ENCODE measurements around the gene HOXC11.

DNA sequence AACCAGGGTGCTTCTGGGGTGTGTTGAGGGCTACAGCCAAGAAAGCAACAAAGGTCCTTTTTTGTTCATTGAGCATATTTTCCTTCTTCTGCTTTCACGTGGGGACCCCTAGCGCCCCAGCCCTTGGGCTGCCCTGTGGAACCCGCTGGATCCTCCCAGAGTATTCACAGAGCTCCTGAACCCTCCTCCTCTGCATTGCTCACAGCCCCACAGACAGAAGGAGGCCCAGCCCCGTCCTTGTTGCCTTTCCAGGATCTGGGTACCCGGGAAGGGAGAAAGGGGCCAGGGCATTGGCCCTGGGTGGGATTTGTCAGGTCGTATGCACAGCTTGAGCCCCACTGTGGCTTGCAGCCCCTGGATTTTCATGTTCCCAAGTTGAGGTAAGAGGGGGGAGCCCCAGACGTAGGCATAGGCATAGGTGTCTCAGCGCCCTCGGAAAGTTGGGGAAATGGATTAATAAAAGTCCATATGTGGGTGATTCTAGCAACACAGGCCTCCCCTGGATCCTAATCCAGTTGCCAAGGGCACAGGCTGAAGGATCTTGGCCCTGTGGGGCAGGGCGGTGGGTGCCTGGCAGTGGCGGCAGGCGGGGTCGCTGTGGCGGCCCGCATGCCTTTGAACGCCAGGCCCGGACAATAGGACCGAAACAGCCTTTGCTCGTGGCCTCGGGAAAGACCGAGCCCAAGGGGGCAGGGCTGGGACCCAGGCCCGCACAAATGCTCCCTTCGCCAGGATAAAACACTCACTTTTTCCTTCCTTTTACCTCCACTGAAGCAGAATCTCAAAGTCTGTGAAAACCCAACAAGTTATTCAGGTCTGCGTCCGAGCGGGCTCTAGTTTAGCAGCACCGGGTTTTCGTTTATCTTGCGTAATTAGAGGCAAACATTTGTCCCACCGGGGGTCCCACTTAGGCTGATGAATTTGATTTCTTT, 9.0 kb downstream of the HOXC11 start:
- TF ChIP-seq, protein P1, sequence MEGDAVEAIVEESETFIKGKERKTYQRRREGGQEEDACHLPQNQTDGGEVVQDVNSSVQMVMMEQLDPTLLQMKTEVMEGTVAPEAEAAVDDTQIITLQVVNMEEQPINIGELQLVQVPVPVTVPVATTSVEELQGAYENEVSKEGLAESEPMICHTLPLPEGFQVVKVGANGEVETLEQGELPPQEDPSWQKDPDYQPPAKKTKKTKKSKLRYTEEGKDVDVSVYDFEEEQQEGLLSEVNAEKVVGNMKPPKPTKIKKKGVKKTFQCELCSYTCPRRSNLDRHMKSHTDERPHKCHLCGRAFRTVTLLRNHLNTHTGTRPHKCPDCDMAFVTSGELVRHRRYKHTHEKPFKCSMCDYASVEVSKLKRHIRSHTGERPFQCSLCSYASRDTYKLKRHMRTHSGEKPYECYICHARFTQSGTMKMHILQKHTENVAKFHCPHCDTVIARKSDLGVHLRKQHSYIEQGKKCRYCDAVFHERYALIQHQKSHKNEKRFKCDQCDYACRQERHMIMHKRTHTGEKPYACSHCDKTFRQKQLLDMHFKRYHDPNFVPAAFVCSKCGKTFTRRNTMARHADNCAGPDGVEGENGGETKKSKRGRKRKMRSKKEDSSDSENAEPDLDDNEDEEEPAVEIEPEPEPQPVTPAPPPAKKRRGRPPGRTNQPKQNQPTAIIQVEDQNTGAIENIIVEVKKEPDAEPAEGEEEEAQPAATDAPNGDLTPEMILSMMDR (IDR thresholded peaks at IDR 0.05), result no peak
- TF ChIP-seq POLR2AphosphoS5 (IDR thresholded peaks at IDR 0.05), result no peak

Data from transverse colon (tissue), 4 donors.